ENCODE results near the gene PSMD5. TPM values are rescaled to one million over a fixed set of nuclear protein-coding genes. Genes with fewer than 3 reads are reported as not detected.

PSMD5 gene
- total and polyA plus RNA-seq, 2 of the 4 experiments (the other 2 are of a cell fraction) = 25.6 to 26.1 TPM

GRCh38 chr9:120862452-120862851 is 19.7 kb upstream of the PSMD5 start:
- Histone ChIP-seq H3K27ac (ENCODE audit: insufficient read depth, low read length) (no peak overlapping the region), H2BK20ac (ENCODE audit: low read depth, low read length) (no peak overlapping the region), H2AK9ac (replicated peaks; ENCODE audit: low read depth, low read length, poor library complexity) (no peak overlapping the region), H3K9ac (ENCODE audit: low read depth, low read length) (no peak overlapping the region), H3K36me3 (ENCODE audit: control insufficient read depth, insufficient read depth, low read length) (peaks cover 52% of the 10 kb centered on the region), H2AK5ac (ENCODE audit: low read depth, low read length) (no peak overlapping the region), H2AFZ (replicated peaks; ENCODE audit: low read length, poor library complexity) (no peak overlapping the region), H3K56ac (ENCODE audit: extremely low read depth, insufficient read depth, low read length) (no peak overlapping the region), H3K18ac (ENCODE audit: low read depth, low read length) (no peak overlapping the region), H3K4me1 (ENCODE audit: control insufficient read depth, insufficient read depth, low read length) (no peaks in the 10 kb centered on the region), H4K91ac (ENCODE audit: insufficient read depth, low read depth, low read length) (no peak overlapping the region), H3K4ac (ENCODE audit: low read depth, low read length) (no peak overlapping the region), H3K14ac (replicated peaks; ENCODE audit: low read depth, low read length) (no peak overlapping the region), H2BK120ac (ENCODE audit: low read depth, low read length) (no peak overlapping the region), H4K8ac (ENCODE audit: low read depth in 2 of 2, low read length in 2 of 2) (no peak overlapping the region), H2BK15ac (ENCODE audit: low read depth, low read length) (no peak overlapping the region), H3K4me2 (ENCODE audit: low read depth, low read length) (no peak overlapping the region), H3K9me1 (ENCODE audit: insufficient read depth, low read length) (0 out of 2 replicates have a peak, but pooled peaks cover 7% of the 10 kb centered on the region), H2BK5ac (ENCODE audit: low read depth, low read length, poor library complexity, severe bottlenecking) (no peak overlapping the region), H3K79me1 (ENCODE audit: low read depth in 1 of 2, low read length in 2 of 2) (peaks cover 7 to 10% of the 10 kb centered on the region in 2 experiments), H3K4me3 (ENCODE audit: insufficient read depth, low read depth, low read length) (no peak overlapping the region), H4K5ac (ENCODE audit: low read depth, low read length) (no peak overlapping the region), H3K9me3 (ENCODE audit: control insufficient read depth, insufficient read depth, low read length) (no peaks in the 10 kb centered on the region), H3K27me3 (ENCODE audit: control insufficient read depth, insufficient read depth, low read length) (no peaks in the 10 kb centered on the region), H4K20me1 (ENCODE audit: insufficient read depth, low read length) (no peaks in the 10 kb centered on the region), H3K23ac (ENCODE audit: low read depth, low read length) (no peak overlapping the region)
- POLR2A ChIA-PET (ENCODE audit: unreplicated experiment) = no interaction called here
- DNase-seq (no peak), ATAC-seq (ENCODE audit: low read depth) (no peak)
- dilution Hi-C loops (cut with HindIII; ENCODE audit: low sequenced_read_pairs, unreplicated experiment) = no loop called here
- intact Hi-C loops (cut with micrococcal nuclease) = no loop called here
- WGBS, 2 experiments (ENCODE audit: extremely low coverage in 2 of 2, insufficient read length in 1 of 2) = 85% methylated on average over 5 of the region's 12 CpGs; no CpG with 5 or more reads in 1 of the 2 experiments
- TF ChIP-seq MAFK (IDR thresholded peaks at IDR 0.05; ENCODE audit: low read depth, low read length) = no peak
- no peak for TF ChIP-seq MXI1 (IDR thresholded peaks at IDR 0.05; ENCODE audit: borderline replicate concordance, low read depth, low read length)
- TF ChIP-seq CEBPB (IDR thresholded peaks at IDR 0.05; ENCODE audit: low read depth, low read length) = no peak
- TF ChIP-seq NFE2L2 (IDR thresholded peaks at IDR 0.05; ENCODE audit: low read depth, low read length) = no peak
- no TSS peak for BruUV-seq (replicated peaks)
- in situ Hi-C loops (cut with MboI; ENCODE audit: low sequenced_read_pairs) = no loop called here
- CTCF ChIA-PET = no interaction called here

Measured in IMR-90 (cell line).